HG02642 (cell line): ENCODE results near the gene LPAR5.
"Not testable (repeated sequence)": the region's sequence is repeated elsewhere in the genome, so short reads cannot be mapped to it uniquely, and the experiment has no call there.

Source experiments
- ATAC-seq: cut with Tn5 transposase; IDR thresholded peaks from one replicate; pipeline ENCODE4 v1.9.1; 2021; ENCODE audit warnings: mild to moderate bottlenecking; ENCODE audit not compliant: unreplicated experiment, poor library complexity

The LPAR5 gene

DNA sequence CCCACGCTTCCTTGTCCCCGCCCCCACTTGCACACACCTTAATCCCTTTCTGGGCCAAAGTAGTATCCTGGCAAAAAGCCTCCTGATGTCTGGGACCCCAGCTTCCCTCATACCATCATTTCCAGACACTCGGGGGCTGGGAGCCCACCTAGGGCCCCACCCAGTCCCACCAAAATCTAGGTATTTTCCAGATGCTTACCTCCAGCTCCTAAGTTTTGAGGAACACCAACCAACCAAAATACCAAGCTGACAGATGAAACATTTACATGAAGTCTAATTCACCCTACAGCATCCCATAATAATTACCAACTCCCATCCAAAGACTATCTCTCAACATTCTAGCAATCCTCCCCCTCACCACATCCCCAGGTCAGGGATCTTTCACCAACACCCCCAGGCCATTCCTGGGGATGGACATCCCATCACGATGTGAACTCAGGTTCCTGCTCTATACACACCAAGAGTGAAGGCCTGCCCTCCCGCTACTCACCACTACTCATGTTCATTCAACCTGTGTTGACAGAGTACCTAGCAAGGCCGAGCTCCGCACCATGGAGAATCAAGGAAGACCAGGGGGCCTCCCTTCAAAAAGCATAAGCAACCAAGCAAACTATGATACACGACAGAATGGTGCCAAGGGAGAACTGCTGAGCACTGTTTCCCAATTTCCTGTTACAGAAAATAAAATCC, 27.0 kb downstream of the LPAR5 start:
- no peak for ATAC-seq

GRCh38 chr12:6607751-6608591, 27.8 kb downstream of the LPAR5 start:
- no peak for ATAC-seq

- ATAC-seq = no peak
These were observed 29.2 kb downstream of the LPAR5 start for GRCh38 chr12:6606331-6607131.

GRCh38 chr12:6605421-6606330, 30.1 kb downstream of the LPAR5 start:
- ATAC-seq = no peak

GRCh38 chr12:6604259-6605029, 31.3 kb downstream of the LPAR5 start:
- ATAC-seq = no peak

- ATAC-seq = no peak
These were observed 32.6 kb downstream of the LPAR5 start for GRCh38 chr12:6603095-6603567.

GRCh38 chr12:6602526-6602925, 33.2 kb downstream of the LPAR5 start:
- no peak for ATAC-seq

- not testable (repeated sequence) for ATAC-seq
These were observed 40.1 kb downstream of the LPAR5 start for GRCh38 chr12:6595673-6596072.

GRCh38 chr12:6592087-6592486, 43.7 kb downstream of the LPAR5 start:
- ATAC-seq = no peak

DNA sequence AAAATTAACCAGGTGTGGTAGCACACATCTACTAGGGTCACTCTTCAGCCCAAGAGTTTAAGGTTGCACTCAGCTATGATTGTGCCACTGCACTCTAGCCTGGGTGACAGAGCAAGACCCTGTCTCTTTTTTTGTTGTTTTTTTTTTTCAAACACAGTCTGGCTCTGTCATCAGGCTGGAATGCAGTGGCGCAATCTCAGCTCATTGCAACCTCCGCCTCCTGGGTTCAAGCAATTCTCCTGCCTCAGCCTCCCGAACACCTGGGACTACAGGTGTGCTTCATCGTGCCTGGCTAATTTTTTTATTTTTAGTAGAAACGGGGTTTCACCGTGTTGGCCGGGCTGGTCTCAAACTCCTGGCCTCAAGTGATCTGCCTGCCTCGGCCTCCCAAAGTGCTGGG, 49.2 kb downstream of the LPAR5 start:
- not testable (repeated sequence) for ATAC-seq

GRCh38 chr12:6584293-6584692, 51.5 kb downstream of the LPAR5 start:
- no peak for ATAC-seq

- ATAC-seq = no peak
These were observed 52.8 kb downstream of the LPAR5 start for GRCh38 chr12:6582959-6583358.

- no peak for ATAC-seq
These were observed 53.6 kb downstream of the LPAR5 start for GRCh38 chr12:6582196-6582595.

- ATAC-seq = no peak
These were observed 60.1 kb downstream of the LPAR5 start for GRCh38 chr12:6575648-6576047.

DNA sequence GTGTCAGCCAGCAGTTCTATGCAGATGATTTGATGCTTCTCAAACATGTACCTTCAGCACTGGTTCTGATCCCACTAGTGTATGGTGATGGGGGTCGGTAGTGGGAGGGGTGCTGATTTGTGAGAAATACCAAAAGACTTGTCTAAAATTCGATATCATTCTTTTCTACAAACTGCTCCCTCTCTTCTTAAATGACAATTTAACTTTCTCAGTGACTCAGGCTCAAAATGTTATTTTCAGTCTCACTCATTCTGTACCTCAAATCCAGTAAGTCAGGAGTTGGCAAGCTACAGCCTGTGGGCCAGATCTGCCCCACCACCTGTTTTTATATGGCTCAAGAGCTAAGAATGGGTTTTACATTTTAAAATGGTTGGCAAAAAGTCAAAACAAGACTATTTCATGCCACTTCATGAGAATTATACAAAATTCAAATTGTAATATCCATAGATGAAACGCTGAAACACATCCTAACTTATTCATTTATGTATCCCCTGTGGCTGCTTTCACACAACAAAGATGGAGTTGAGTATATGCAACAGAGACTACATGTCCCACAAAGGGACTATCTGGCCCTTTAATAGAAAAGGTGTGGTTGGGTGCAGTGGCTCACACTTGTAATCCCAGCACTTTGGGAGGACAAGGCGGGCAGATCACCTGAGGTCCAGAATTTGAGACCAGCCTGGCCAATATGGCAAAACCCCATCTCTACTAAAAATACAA, 61.0 kb downstream of the LPAR5 start:
- ATAC-seq = no peak

DNA sequence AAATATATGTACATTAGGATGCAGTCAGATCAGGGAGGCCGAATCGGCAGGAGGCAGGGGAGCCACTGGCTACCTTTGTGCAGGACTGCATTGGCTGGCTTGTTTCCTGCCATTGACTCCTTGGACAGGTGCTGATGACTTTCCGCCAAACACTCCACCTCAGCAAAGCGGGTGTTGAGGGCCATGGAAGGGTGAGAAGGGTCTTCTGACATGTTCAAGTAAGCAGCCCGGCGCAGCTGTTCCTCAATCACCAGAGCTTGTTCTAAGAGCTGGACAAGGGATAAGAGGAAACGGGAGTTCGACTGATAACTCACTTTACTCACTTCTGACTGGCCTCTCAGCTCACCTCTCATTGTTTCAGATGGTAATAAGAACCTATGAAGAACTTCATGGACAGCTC, 62.8 kb downstream of the LPAR5 start:
- ATAC-seq = no peak

- ATAC-seq = no peak
These were observed 65.4 kb downstream of the LPAR5 start for GRCh38 chr12:6570264-6570887.

DNA sequence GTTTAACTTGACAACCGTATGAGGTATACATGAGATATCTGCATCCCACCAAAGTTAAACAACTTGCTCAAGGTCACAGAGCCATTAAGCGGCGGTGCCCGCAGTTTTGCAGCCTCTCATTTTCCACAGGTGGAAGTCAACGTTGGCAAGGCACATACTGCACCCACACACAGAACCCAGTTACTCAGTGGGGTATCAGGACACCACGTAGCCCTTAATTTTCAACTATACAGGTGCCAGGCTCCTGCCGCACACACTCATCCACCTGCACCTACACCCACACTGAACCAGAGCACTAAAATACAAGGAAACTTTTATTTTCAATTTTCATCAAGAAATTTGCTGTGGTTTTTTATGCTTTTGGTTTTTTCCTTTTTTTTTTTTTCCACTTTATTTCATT, 66.0 kb downstream of the LPAR5 start:
- no peak for ATAC-seq
